GM10248 (cell line): ENCODE results near the gene TOMM20.

Experiments
- CTCF ChIA-PET: fragments of 300-600 bp; sonication (Branson Sonifier 250); formaldehyde crosslinking; extraction: SDS; loops from one replicate; lab custom pipeline; 2021; ENCODE audit warnings: antibody characterized with exemption; lab: Yijun Ruan, JAX
- POLR2A ChIA-PET: fragments of 350-650 bp; sonication (Branson Sonifier 250); formaldehyde crosslinking; extraction: SDS; loops from one replicate; lab custom pipeline; 2020; ENCODE audit warnings: antibody characterized with exemption; lab: Yijun Ruan, JAX
- DNase-seq: peaks from one replicate; pipeline ENCODE4 v3.0.0; 2012; ENCODE audit errors: extremely low spot score
- TF ChIP-seq, protein P1 (sequence below): IDR thresholded peaks from 2 replicates; pipeline ENCODE4 v1.5.1; 2012; ENCODE audit warnings: mild to moderate bottlenecking, low read depth; ENCODE audit errors: extremely low read depth, missing control alignments, control extremely low read depth

The TOMM20 gene

DNA sequence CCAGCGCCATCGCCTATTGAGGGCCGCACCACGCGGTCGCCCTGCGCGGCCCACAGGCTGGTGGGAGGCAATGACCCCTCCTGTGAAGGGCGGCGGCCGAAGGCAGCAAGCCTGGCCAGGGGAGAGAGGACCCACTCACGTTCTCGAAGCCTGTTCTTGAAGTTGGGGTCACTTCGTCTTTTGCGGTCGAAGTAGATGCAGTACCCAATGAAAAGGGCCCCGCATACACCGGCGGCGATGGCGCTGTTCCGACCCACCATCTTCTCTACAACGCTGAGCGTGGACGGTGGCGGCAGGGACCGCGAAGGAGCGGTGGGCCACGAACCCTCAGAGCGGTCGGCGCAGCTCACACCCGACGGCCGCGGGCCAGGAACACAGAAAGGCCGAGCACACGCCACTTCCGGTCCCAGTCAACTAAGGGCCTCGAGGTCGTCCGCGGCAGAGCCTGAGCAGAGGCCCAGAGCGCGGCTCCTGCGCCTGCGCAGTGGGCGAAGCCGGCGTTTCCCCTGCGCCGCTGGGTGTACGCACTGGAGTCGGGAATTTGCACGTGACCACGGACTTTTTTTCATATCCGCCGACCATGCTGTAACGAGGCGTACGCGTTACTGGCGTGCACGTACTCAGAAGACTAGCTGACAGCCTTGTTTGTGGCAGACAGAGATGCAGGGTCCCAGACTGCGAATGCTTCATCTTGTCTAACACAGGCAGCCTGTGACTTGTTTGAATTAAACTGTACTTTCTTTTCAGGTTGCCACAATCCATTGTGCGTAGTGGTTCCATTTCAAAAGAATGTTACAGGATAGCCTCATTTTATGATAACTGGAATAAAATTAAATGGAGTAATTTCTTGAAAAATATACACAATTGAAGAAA lies at the start of gene TOMM20:
TSS of gene TOMM20 (minus strand) at position 382 of the 873 bp plus-strand sequence. CDS start at position 260, 122 bp downstream.
- TF ChIP-seq, protein P1, sequence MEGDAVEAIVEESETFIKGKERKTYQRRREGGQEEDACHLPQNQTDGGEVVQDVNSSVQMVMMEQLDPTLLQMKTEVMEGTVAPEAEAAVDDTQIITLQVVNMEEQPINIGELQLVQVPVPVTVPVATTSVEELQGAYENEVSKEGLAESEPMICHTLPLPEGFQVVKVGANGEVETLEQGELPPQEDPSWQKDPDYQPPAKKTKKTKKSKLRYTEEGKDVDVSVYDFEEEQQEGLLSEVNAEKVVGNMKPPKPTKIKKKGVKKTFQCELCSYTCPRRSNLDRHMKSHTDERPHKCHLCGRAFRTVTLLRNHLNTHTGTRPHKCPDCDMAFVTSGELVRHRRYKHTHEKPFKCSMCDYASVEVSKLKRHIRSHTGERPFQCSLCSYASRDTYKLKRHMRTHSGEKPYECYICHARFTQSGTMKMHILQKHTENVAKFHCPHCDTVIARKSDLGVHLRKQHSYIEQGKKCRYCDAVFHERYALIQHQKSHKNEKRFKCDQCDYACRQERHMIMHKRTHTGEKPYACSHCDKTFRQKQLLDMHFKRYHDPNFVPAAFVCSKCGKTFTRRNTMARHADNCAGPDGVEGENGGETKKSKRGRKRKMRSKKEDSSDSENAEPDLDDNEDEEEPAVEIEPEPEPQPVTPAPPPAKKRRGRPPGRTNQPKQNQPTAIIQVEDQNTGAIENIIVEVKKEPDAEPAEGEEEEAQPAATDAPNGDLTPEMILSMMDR = no peak
- CTCF ChIA-PET = interaction anchor here (2.3 kb wide), 1 partner anchor 11 kb away, joined by 9 read pairs; no protein-coding TSS in a partner anchor
- peak; percentile 97 for DNase-seq
- POLR2A ChIA-PET = no interaction called here

DNA sequence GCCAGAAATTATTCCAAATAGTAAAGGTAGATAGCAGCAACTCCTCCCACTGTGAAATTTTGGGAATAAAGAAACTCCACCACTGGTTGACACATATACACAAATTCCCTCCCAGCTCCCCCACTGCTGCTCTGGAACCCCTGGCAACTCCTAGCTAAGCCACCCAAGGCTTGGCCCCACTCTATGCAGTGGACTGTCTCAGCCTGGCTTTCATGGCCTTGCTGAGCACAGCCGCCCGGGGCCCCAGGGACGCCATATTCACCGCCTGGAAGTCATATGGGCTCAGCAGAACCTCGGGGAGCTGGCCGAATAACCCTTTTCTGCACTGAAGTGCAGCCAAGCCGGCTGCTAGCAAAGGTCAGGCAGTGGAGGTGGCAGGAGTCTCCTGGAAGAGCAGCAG lies 47.8 kb upstream of the TOMM20 start:
- TF ChIP-seq, protein P1 = no peak
- ChIA-PET POLR2A (interaction anchor here (0.7 kb wide), 1 partner anchor 744 kb away, joined by 9 read pairs; no protein-coding TSS in a partner anchor), CTCF (no interaction called here)
- DNase-seq = no peak

DNA sequence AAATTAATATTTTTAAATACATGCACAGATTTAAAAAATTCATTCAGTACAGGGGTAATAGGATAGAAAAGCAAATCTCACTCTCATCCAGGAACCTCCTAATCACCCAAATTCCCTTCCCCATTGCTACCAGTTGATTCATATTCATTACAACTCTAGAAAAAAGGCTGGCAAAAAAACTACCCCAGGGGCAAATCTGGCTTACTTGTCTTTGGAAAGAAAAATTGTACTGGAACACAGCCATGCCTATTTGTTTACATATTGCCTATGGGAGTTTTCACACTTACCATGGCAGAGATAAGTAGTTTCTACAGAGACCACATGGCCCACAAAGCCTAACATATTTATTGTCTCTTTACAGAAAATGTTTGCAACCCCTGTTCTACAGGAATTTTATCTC lies 41.3 kb upstream of the TOMM20 start:
- DNase-seq = no peak
- TF ChIP-seq, protein P1 = no peak
- POLR2A ChIA-PET = no interaction called here
- CTCF ChIA-PET = no interaction called here

DNA sequence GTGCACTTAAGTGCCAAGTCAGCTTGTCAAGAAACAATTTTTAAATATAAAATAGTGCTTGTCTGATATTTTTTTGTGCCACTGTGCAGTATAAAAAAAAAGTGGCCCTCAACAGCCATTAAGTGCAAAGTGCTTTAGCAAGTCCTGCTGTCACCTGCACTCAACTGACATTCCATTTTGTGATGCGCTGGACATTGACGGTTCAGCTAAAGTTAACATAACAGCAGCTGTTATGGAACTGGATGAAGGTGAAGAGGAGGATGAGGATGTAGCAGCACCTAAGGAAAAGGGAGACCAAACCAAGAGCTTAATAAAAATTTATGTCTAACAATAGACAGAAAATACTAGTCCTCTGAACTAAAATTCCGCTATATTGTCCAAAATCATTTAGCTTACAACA lies 39.7 kb upstream of the TOMM20 start:
- POLR2A ChIA-PET = no interaction called here
- DNase-seq = no peak
- CTCF ChIA-PET = interaction anchor here (1.0 to 2.0 kb wide), 5 partner anchors 10 to 248 kb away, joined by 3 to 9 read pairs (median 3); no protein-coding TSS in a partner anchor
- TF ChIP-seq, protein P1 = no peak

DNA sequence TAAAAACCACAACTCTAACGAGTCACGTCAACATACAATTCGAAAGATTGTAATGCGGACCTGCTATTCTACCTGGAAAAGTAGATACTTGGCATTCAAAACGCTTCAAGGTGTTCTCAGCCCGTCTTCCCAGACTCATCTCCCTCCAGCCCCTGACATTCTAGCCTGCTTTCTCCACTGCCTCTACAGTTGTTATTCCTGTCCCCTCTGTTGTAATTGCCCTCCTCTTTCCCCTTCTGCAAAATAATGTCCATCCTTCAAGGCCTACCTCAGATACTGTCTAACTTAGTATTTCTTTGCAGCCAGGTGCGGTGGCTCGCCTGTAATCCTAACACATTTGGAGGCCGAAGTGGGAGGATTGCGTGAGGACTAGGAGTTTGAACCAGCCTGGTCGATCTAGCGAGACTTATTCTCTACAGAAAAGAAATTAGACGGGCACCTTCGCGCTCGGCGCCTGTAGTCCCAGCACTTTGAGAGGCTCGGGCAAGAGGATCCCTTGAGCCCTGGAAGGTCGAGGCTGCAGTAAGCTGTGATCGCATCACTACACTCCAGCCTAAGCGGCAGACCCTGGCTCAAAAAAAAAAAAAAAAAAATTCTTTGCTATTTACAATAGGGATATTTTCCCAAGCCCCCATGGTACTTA lies 33.2 kb upstream of the TOMM20 start:
- TF ChIP-seq, protein P1 = no peak
- ChIA-PET CTCF (interaction anchor here (1.5 to 3.7 kb wide), 2 partner anchors 55 to 91 kb away, joined by 3 to 19 read pairs; no protein-coding TSS in a partner anchor), POLR2A (interaction anchor here (0.6 kb wide), 1 partner anchor 242 kb away, joined by 3 read pairs; no protein-coding TSS in a partner anchor)
- no peak for DNase-seq
